ENCODE measurements around the gene TRAF4. TPM values are rescaled to one million over a fixed set of nuclear protein-coding genes. Genes with fewer than 3 reads are reported as not detected.

The TRAF4 gene
- total RNA-seq, 4 donors from 2014 or later = 18.4 to 42.8 (median 30.0) TPM

GRCh38 chr17:28705074-28705659, 38.6 kb upstream of the TRAF4 start:
- 74 to 76% methylated on average over 5 of the region's 5 CpGs for WGBS, 2 donors
- DNase-seq (ENCODE audit: low spot score in 2 of 2) = no peak
- Histone ChIP-seq H3K36me3 (peaks cover 3 to 49% (median 9%) of the 10 kb centered on the region in 3 donors), H3K27me3 (no peaks in the 10 kb centered on the region), H3K4me3 (no peak overlapping the region), H3K27ac (peak overlapping the region in 2 of 4 donors; percentile 19), H3K9me3 (no peaks in the 10 kb centered on the region), H3K4me1 (peaks cover 0 to 31% (median 5%) of the 10 kb centered on the region in 4 donors)
- TF ChIP-seq POLR2A (IDR thresholded peaks at IDR 0.05) (no peak), CTCF (IDR thresholded peaks at IDR 0.05) (no peak), EP300 (IDR thresholded peaks at IDR 0.05) (no peak)

- Histone ChIP-seq H3K9me3 (no peaks in the 10 kb centered on the region), H3K4me1 (peaks cover 0 to 37% (median 5%) of the 10 kb centered on the region in 4 donors), H3K36me3 (peaks cover 0 to 43% (median 3%) of the 10 kb centered on the region in 3 donors), H3K4me3 (no peak overlapping the region), H3K27me3 (no peaks in the 10 kb centered on the region), H3K27ac (peak overlapping the region in 2 of 4 donors; percentile 19)
- WGBS, 2 donors = 61 to 65% methylated on average over 5 to 10 of the region's 10 CpGs
- TF ChIP-seq POLR2A (IDR thresholded peaks at IDR 0.05) = no peak
- TF ChIP-seq EP300 (IDR thresholded peaks at IDR 0.05) = no peak
- TF ChIP-seq CTCF (IDR thresholded peaks at IDR 0.05) = no peak
- DNase-seq (ENCODE audit: low spot score in 2 of 2) = no peak
Measured at GRCh38 chr17:28705728-28706334, 38.0 kb upstream of the TRAF4 start.

GRCh38 chr17:28706471-28707338, 37.1 kb upstream of the TRAF4 start:
- Histone ChIP-seq H3K27me3 (no peaks in the 10 kb centered on the region), H3K9me3 (no peaks in the 10 kb centered on the region), H3K27ac (no peak overlapping the region), H3K4me3 (no peak overlapping the region), H3K4me1 (peaks cover 0 to 34% (median 4%) of the 10 kb centered on the region in 4 donors), H3K36me3 (peaks cover 0 to 34% (median 0%) of the 10 kb centered on the region in 3 donors)
- WGBS, 2 donors = 59 to 75% methylated on average over 5 to 7 of the region's 7 CpGs
- no peak for TF ChIP-seq POLR2A (IDR thresholded peaks at IDR 0.05)
- no peak for TF ChIP-seq EP300 (IDR thresholded peaks at IDR 0.05)
- TF ChIP-seq CTCF (IDR thresholded peaks at IDR 0.05) = no peak
- DNase-seq (ENCODE audit: low spot score in 2 of 2) = no peak

GRCh38 chr17:28707339-28707720, 36.5 kb upstream of the TRAF4 start:
- H3K27me3 ChIP-seq = no peaks in the 10 kb centered on the region
- no peak for TF ChIP-seq EP300 (IDR thresholded peaks at IDR 0.05)
- TF ChIP-seq CTCF (IDR thresholded peaks at IDR 0.05) = no peak
- TF ChIP-seq POLR2A (IDR thresholded peaks at IDR 0.05) = no peak
- no peak overlapping the region for H3K27ac ChIP-seq
- no peak for DNase-seq (ENCODE audit: low spot score in 2 of 2)
- no peak overlapping the region for H3K4me3 ChIP-seq
- H3K4me1 ChIP-seq = peaks cover 0 to 34% (median 3%) of the 10 kb centered on the region in 4 donors
- H3K9me3 ChIP-seq = no peaks in the 10 kb centered on the region
- peaks cover 0 to 28% (median 0%) of the 10 kb centered on the region in 3 donors for H3K36me3 ChIP-seq
- WGBS, 2 donors = 83 to 86% methylated on average over 2 of the region's 2 CpGs
